ENCODE data around the gene CLIC3.

DNA sequence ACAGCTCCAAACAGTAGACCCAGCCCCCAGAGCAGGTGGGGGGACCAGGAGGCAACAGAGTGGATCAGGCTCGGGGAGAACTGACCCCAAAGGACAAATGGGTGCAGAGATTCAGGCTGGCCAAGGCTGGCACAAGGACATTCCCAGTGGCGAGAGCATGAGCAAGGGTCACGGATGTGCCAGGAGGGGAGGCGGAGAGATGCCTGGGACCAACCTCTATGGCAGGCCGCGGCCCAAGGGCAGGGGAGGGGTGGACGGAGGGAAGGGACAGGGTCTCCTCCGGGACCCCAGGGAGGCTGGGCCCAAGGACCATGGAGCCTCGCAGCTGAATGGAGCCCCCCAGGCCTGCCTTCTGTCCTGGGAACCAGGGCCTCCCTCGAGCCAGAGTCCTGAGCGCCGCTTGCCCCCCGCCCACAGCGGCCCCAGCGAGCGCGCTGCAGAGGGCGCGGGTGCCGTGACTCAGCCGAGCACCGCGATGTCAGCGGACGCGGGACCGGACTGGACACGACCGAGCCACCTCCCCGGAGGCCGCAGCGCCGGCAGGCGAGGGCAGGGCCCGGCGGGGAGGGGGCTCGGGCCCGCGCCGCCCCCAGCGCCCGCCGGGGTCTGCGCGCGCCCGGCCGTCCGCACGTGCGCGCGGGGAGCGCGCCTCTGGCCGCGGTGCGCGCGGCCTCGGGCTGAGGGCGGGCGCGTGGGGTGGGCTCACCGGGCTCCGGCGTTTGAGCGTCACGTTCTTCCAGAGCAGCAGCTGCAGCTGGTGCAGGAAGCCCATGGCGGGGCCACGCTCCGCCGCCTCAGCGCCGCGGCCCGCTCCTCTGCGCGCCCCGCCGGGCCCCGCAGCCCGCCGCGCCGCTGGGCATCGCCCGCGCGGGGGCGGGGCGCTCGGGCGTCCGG lies 31.2 kb upstream of the CLIC3 start, which contains the start of gene ABCA2:
- TF ChIP-seq CTCF (conservative IDR thresholded peaks at IDR 0.05; ENCODE audit: low read length) (no peak), EZH2phosphoT487 (IDR thresholded peaks at IDR 0.05; ENCODE audit: borderline replicate concordance, low read depth, low read length) (no peak)
